Measurements from ENCODE around the gene SBF1.
"Not testable (repeated sequence)": the region's sequence is repeated elsewhere in the genome, so short reads cannot be mapped to it uniquely, and the experiment has no call there.

The SBF1 gene

GRCh38 chr22:50398831-50399648 is 75.8 kb downstream of the SBF1 start:
- DNase-seq (ENCODE audit: low read depth), result no peak

DNA sequence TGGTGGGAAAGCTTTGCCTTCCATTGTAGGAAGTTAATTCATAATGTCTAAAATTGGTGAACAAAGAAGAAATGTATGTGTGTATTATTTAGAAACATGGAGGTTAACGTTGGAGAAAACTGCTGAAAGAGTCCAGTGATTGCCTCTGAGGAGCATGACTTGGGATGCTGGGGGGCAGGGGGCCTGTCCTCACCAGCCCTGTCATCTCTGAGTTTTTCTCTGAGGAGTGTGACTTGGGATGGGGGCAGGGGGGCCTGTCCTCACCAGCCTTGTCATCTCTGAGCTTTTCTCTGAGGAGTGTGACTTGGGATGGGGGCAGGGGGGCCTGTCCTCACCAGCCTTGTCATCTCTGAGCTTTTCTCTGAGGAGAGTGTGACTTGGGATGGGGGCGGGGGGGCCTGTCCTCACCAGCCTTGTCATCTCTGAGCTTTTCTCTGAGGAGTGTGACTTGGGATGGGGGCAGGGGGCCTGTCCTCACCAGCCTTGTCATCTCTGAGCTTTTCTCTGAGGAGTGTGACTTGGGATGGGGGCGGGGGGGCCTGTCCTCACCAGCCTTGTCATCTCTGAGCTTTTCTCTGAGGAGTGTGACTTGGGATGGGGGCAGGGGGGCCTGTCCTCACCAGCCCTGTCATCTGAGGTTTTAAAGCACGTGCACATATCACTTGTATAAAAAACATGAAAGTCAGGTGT is 77.3 kb downstream of the SBF1 start:
- not testable (repeated sequence) for DNase-seq (ENCODE audit: low read depth)

DNA sequence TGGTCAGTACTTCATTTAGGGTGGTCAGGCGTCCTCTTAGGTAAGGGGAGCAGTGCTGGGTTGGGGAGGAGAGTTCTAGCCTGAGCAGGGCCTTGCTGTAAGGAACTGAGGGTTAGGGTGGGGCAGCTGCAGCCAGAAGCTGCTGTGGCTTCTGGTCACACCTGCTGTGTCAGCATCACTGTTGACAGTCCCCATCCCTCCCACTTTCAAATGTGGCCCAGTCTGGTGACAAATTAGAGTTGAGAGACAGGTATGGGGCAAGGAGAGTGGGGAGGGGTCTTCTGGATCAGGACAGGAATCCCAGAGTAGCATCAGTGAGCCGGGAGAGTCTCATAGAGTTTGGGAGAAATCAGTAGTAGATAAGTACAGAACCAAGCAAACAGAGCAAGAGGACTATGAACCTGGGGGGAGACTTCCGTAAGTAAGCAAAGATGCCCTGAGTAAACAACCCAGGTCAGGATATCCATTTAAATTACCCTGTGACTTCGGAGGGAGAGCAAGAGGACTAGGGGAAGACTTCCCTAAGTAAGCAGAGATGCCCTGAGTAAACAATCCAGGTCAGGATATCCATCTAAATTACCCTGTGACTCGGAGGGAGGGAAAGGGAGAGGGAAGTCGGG is 78.0 kb downstream of the SBF1 start:
- no peak for DNase-seq (ENCODE audit: low read depth)
